AG08396 (cell line): Measurements from ENCODE around the gene ZC3H11A.

ENCODE experiments used
- DNase-seq: peaks from one replicate; pipeline ENCODE4 v3.0.0; 2012; ENCODE audit warnings: low spot score, mixed read lengths

ZC3H11A gene

DNA sequence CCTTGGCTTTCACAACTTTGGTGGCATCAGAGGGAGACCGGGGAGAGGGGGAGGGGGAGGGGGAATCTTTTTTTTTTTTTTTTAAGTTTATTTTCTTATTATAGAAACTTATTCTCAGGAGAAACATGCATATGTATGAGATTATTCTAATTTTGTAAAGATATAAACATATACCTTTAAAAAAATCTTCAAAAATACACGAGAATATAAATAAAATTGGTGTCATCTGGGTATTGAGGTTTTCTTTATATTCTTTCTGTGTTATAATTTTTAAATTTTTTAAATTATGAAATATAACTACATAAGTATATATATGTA is 47.1 kb downstream of the ZC3H11A start:
- DNase-seq = no peak

- no peak for DNase-seq
Measured at GRCh38 chr1:203843435-203843834, 48.0 kb downstream of the ZC3H11A start.
